GM15510 (cell line): ENCODE measurements around the gene PID1.

Experiments used
- POLR2A ChIP-seq: IDR thresholded peaks from 3 replicates; pipeline ENCODE4 v1.6.1; 2011; ENCODE audit warnings: borderline replicate concordance; ENCODE audit not compliant: insufficient read length; ENCODE audit errors: extremely low read depth

Gene PID1

GRCh38 chr2:229032608-229033234 is 238.4 kb downstream of the PID1 start:
- TF ChIP-seq POLR2A = no peak

DNA sequence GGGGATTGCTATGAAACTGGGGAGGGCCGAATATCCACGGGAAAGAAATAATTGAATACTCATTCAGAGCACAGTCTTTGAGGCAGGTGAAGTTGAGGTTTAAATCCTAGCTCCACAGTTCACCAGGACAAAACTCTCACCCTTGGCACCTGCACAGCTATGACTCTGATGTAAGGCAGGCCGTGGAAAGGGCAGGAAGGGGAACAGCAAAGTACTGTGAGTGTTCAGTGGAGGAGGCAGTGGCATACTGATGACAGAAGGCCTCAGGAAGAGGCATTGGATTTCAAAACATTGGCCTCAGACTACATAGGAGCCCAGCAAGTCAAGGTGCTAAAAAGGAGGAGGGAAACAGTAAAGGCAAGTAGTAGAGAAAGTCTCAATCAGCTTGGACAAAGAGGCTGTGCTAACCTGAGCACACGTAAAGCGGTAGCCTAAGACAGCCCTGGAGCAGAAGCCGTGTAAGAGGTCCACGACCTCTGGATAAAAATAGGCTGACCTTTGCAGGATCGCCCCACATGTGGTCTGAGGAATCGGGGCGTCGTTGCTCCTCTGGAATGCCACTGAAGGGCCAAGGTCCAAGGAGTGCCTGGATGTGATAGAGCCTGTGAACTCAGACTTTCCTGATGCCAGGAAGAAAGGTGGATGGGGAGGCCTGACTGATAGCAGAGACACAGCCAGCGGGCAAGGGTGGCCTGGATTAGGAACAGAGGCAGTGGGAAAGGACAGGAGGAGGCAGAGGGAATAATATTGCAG is 243.6 kb downstream of the PID1 start:
- no peak for TF ChIP-seq POLR2A

- no peak for TF ChIP-seq POLR2A
These were observed 245.4 kb downstream of the PID1 start for GRCh38 chr2:229025653-229026052.

DNA sequence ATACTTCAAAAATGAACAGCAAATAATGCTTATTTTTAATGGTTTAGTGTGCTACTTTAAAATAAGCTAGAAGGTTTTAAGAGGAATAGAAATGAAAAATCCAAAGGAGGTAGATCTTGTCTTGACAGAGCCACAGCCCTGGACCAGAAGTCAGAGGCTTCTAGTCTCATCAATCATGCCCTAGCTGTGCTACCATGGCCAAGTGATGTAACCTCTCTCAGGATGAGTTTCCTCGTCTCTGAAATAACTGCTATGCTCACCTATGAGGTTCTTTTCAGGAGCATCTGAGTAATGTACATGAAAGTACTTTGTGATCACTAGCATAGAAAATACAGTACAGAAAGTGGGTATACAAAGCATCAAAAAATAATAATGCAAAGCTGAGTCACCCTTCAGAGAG is 248.4 kb downstream of the PID1 start:
- no peak for TF ChIP-seq POLR2A

DNA sequence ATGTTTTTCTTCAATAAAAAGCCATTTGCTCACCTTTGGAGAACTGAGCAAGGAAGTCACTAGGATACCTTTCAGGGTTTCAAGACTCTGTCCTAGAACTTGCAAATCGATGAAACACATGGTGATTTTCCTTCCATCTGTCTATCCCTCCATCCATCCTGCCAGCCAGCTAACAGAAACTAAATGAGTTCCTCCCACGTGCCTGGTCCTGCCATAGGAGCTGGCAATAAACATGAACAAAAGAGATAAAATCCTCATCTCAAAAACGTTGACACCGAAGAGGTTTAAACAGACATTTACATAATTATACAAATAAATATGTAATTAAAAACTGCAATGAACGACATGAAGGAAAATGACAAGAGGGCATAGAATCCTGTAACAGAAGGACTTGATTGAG is 249.0 kb downstream of the PID1 start:
- TF ChIP-seq POLR2A = no peak

DNA sequence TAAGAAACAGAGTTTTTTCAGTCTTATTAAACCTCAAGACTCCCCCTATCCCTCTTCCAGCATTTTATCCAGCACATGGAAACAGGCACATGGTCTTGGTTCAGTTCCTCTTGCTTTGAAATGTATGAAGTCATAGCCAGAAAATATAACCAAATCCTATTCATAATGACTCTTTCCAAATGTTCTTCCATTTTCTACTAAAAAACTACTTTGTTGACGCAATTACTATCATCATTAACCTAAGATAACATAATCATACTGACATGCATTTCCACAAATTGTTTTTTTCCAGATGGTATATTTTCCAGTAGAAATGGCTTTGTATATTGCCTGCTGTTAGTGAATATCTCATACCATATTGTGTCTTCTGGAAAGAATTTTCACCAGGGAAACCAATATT is 261.3 kb downstream of the PID1 start:
- TF ChIP-seq POLR2A = no peak

- TF ChIP-seq POLR2A = no peak
These were observed 267.8 kb downstream of the PID1 start for GRCh38 chr2:229003256-229003655.

- TF ChIP-seq POLR2A = no peak
These were observed 269.9 kb downstream of the PID1 start for GRCh38 chr2:229001196-229001595.

DNA sequence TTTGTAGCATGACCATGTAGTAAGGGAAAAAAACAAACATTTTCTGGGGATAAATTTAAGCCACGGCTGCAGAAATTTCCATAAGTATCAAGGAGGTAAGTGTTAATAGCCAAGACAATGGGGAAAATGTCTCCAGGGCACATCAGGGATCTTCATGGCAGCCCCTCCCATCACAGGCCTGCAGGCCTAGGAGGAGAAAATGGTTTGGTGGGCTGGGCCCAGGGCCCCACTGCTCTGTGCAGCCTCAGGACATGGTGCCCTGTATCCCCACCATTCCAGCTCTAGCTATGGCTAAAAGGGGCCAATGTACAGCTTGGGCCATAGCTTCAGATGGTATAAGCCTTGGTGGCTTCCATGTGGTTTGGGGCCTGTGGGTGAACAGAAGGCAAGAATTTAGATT is 271.8 kb downstream of the PID1 start:
- no peak for TF ChIP-seq POLR2A

- no peak for TF ChIP-seq POLR2A
These were observed 282.3 kb downstream of the PID1 start for GRCh38 chr2:228988786-228989185.

DNA sequence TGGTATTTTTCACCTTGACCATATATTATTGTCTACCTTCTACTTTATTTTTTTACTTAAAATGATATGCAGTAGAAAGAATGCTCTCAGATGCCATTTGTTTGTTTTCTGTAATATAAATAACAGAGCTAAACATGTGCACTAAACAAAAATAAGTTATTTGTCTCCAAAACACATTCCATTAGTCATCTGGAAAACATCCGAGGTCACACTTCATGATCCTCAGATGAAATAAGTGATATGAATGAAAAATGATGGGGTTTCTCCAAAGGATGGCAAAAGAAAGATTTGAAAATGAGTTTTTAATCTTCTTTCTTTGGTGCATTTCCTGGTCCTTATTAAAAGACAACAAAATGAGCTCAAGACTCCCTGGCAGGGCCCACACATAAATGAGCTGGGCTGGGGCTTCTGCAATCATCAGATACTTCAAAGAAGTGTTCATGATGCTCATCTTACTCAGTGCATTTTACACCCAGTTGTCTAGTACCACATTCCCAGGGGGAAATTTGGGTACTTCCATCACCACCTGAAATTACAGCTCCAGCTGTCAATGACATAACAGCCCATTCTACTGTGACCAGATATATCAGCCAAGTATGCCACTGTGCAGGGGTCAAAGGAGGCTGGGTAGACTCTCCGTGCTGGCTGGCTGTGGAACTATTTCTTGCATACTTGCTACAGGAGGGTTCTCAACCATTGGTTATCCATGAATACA is 283.5 kb downstream of the PID1 start:
- no peak for TF ChIP-seq POLR2A

DNA sequence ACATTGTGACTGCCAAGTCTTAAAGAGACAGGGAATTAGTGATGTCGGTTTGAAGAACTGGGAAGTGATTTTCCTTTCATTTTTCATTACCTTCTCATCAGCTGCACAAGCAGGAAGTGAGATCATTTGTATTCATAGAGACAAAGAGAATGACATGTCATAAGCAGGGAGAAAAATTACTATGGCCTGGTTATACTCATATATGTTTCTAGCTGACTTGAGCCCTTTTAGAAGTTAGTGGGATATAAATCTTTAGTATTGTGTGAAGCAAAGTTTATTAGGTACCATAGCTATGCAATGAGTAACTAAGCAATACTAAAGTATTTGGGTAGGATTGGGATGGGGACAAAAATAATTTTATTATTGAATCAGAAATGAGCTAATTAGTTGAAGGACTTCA is 284.1 kb downstream of the PID1 start:
- TF ChIP-seq POLR2A = no peak

GRCh38 chr2:228983700-228984099 is 287.4 kb downstream of the PID1 start:
- TF ChIP-seq POLR2A = no peak

DNA sequence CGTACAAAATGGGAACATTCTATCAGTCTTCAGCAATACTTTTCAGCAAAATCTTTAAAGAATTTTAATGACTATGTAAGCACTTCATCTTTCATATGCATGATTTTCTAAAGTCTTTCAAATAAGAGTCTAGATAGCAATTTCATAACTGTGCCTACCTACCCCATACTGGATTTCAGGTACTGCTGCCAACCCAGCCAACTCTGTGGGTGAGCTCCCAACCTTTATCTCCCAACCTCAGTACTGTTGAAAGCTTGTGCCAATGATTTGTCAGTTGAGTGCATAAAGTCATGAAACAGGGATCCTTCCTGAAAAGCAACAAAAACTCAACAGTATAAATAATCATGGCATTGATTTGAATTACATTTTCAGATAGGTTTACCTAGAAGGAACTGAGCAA is 296.9 kb downstream of the PID1 start:
- no peak for TF ChIP-seq POLR2A
